GM12801 (cell line): ENCODE results near the gene MAPKBP1.

ENCODE experiments used
- TF ChIP-seq, protein P1 (sequence below): IDR thresholded peaks from one replicate; pipeline ENCODE4 v1.5.1; 2011; ENCODE audit warnings: control low read depth; ENCODE audit not compliant: insufficient read length; ENCODE audit errors: extremely low read depth

Gene MAPKBP1

DNA sequence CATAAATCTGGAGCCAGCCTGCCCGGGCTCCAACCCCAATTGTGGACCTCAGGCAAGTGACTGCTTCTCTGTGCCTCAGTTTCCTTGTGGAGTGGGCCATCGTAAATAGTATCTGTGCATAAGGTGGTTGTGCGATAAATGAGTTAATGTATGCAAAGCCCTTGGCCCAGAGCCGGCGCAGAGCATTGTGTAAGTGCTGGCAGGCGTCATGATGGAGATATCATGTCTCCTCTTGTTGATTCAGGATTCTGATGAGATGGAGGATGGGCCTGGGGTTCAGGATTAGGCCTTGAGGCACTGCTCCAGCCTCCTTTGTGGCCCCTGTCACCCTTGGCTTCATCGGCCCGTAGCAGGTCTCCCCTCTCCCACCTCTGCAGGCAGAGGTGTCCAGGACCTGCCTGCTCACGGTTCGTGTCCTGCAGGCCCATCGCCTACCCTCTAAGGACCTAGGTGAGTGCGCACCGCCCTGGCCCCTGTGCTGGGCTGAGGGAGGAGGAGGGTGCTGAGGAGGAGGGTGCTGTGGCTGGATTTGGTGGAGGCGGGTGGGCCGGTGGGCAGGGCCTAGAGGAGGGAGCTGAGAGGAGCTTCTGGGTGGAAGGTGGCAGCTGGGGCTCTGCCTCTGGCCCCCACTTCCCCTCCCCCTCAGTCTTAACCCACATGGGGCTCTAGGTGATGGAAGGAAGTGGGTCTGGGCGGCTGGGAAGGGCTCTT is 65.7 kb downstream of the MAPKBP1 start:
- TF ChIP-seq, protein P1, sequence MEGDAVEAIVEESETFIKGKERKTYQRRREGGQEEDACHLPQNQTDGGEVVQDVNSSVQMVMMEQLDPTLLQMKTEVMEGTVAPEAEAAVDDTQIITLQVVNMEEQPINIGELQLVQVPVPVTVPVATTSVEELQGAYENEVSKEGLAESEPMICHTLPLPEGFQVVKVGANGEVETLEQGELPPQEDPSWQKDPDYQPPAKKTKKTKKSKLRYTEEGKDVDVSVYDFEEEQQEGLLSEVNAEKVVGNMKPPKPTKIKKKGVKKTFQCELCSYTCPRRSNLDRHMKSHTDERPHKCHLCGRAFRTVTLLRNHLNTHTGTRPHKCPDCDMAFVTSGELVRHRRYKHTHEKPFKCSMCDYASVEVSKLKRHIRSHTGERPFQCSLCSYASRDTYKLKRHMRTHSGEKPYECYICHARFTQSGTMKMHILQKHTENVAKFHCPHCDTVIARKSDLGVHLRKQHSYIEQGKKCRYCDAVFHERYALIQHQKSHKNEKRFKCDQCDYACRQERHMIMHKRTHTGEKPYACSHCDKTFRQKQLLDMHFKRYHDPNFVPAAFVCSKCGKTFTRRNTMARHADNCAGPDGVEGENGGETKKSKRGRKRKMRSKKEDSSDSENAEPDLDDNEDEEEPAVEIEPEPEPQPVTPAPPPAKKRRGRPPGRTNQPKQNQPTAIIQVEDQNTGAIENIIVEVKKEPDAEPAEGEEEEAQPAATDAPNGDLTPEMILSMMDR, result no peak

DNA sequence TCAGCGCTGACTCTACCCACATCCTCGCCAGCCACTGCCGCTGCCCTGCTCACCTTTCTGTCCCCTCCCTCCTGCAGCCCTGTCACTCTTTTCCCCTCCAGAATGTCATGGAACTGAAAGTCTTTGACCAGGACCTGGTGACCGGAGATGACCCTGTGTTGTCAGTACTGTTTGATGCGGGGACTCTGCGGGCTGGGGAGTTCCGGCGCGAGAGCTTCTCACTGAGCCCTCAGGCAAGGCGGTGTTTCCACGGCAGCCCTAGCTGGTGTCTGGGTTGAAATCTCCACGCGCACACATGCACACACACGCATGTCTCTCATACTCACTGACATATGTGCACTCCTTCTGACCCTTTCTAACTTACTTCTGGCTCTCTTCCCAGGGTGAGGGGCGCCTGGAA is 66.4 kb downstream of the MAPKBP1 start:
- TF ChIP-seq, protein P1, result no peak

DNA sequence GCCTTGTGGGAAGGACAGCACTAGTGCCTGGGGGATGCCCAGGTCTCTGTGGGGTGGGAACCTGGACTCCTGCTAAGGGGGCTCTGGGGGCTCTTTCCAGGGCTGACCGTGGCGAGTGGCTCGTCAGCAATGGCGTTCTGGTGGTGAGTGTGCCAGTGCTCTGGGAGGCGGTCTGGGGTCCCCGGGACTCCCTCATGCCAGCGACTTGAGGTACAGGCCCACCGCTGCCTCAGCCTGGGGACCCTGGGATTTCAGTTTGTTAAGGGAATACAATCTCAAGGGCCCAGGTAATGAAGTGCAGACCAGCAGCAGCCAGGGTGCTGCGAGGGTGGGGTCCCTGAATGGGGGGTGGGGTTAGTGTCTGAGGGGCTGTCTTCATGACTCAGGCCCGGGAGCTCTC is 66.8 kb downstream of the MAPKBP1 start:
- TF ChIP-seq, protein P1, result no peak

DNA sequence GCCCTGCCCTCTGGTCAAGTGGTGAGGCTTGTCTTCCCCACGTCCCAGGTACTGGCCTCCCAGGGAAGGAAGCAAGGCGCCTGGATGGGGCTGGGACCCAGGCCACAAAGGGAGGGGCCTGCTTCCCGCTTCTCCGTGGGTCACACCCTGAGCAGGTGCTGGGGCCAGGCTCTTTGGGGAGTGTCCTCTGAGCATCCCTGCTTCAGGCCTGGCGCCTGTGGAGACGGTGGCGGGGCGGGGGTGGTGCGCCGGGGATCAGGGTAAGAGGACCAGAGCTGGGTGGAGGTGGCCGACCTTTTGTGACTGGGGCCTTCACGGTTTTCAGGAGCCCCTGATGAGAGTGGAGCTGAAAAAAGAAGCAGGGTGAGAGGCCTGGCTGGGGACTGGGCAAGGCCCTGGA is 67.9 kb downstream of the MAPKBP1 start:
- TF ChIP-seq, protein P1, result no peak

DNA sequence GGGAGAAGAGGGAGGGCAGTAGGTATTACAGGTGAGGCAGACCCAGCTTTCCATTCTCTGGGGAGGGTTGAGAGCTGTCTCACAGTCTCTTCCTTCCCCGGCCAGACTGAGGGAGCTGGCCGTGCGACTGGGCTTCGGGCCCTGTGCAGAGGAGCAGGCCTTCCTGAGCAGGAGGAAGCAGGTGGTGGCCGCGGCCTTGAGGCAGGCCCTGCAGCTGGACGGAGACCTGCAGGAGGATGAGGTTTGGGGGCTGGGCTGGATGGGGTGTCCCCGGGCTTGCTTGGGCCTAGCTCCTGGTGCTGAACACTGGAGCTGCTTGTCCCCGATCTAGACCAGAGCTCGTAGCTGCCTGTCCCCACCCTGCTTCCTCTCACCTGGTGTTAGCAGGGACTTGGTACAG is 69.3 kb downstream of the MAPKBP1 start:
- TF ChIP-seq, protein P1, result no peak

DNA sequence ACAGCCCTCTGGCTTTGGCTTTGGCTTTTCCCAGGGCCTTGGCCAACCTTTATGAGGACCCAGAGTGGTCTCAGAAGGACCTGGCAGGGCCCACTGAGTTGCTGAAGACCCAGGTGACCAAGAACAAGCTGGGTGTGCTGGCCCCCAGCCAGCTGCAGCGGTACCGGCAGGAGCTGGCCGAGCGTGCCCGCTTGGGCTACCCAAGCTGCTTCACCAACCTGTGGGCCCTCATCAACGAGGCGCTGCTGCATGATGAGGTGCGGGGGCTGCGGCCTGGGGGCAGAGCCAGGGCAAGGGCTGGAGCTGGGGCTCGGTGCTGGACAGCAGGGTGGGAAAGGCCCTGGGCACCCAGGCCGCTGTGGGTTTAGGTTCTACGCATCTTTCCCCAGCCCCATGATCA is 70.5 kb downstream of the MAPKBP1 start:
- TF ChIP-seq, protein P1, result no peak

DNA sequence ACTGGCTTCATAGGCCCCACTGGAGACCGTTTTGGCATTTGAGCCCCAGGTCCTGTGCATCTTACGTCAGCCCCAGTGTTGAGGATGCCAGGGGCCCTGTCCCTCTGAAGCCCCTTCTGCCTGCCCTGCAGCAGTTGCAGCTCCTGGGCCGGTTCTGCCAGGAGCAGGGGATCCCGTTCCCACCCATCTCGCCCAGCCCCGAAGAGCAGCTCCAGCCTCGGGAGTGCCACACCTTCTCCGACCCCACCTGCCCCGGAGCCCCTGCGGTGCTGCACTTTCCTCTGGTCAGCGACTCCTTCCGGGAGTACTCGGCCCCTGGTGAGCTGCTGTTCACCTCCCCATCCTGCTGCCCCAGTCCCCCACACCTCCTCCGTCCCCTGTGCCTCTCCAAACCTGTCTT is 72.9 kb downstream of the MAPKBP1 start:
- TF ChIP-seq, protein P1, result no peak
